Esophagus muscularis mucosa (tissue), 4 donors: ENCODE data around the gene CBY1. TPM values are rescaled to one million over a fixed set of nuclear protein-coding genes. Genes with fewer than 3 reads are reported as not detected.

Experiments
- DNase-seq: peaks from one replicate; pipeline ENCODE4 v3.0.0-alpha.2; 2017; ENCODE audit errors: extremely low spot score
- H3K27ac ChIP-seq, 4 donors: fragments of 200-600 bp; sonication (generic); replicated peaks in 1 of 4; 1 replicate in 3 of 4; 2 replicates in 1 of 4; pipeline ENCODE4 v1.5.1; 2016 to 2019; ENCODE audit warnings: mild to moderate bottlenecking in 1 of 4
- H3K27me3 ChIP-seq, 4 donors: fragments of 200-600 bp; sonication (generic); one replicate each; pipeline versions ENCODE4 v1.5.1 to v1.6.0; 2016 to 2019
- H3K36me3 ChIP-seq, 4 donors: fragments of 200-600 bp; sonication (generic); one replicate each; pipeline ENCODE4 v1.5.1; 2016 to 2019
- H3K4me1 ChIP-seq, 4 donors: fragments of 200-600 bp; sonication (generic); one replicate each; pipeline ENCODE4 v1.5.1; 2016 to 2019
- H3K4me3 ChIP-seq, 4 donors: fragments of 200-600 bp; sonication (generic); 1 replicate in 2 of 4; 2 replicates in 2 of 4; pipeline ENCODE4 v1.5.1; 2016 to 2019; ENCODE audit warnings: mild to moderate bottlenecking in 4 of 4, moderate library complexity in 1 of 4
- H3K9me3 ChIP-seq, 4 donors: fragments of 200-600 bp; sonication (generic); 1 replicate in 3 of 4; 2 replicates in 1 of 4; pipeline ENCODE4 v1.5.1; 2016 to 2019
- EP300 ChIP-seq: sonication (generic); formaldehyde crosslinking; IDR thresholded peaks from one replicate; pipeline ENCODE4 v1.6.1; 2017; ENCODE audit warnings: antibody characterized with exemption
- POLR2A ChIP-seq: fragments of 450-650 bp; IDR thresholded peaks from one replicate; pipeline ENCODE4 v1.6.1; 2017; ENCODE audit warnings: antibody characterized with exemption, moderate library complexity, mild to moderate bottlenecking, low read depth
- POLR2AphosphoS5 ChIP-seq, 2 donors: sonication (generic); formaldehyde crosslinking; IDR thresholded peaks; one replicate each; pipeline ENCODE4 v1.6.1; 2017; ENCODE audit warnings: antibody characterized with exemption in 2 of 2
- whole genome bisulfite sequencing: methylation state at CpG from one replicate; pipeline ENCODE4 v1.1.5; 2018; 5-methylcytosine and 5-hydroxymethylcytosine counted together
- intact Hi-C: fragments of 100-400 bp; cut with DNase I; formaldehyde crosslinking; loops from one replicate; pipeline ENCODE4 v1.15.1; 2023
- total RNA-seq, 4 donors: library from RNA; depleted of rRNA; stranded (reverse); fragments of >200 nt; gene quantifications; one replicate each; pipeline versions ENCODE4 v1.1.0 to v1.2.1, GENCODE V29; 2016
- TF ChIP-seq, protein P1 (sequence below), 3 experiments: fragments of 200-600 bp in 2 of 3; fragments of 450-650 bp in 1 of 3; sonication (generic) in 2 of 3; IDR thresholded peaks; one replicate each; pipeline ENCODE4 v1.5.1; 2017 to 2019; ENCODE audit warnings: antibody characterized with exemption in 3 of 3, mild to moderate bottlenecking in 2 of 3, moderate library complexity in 1 of 3

CBY1 gene
- total RNA-seq, 4 donors from 2014 or later: 25.2 to 36.9 (median 33.9) TPM

DNA sequence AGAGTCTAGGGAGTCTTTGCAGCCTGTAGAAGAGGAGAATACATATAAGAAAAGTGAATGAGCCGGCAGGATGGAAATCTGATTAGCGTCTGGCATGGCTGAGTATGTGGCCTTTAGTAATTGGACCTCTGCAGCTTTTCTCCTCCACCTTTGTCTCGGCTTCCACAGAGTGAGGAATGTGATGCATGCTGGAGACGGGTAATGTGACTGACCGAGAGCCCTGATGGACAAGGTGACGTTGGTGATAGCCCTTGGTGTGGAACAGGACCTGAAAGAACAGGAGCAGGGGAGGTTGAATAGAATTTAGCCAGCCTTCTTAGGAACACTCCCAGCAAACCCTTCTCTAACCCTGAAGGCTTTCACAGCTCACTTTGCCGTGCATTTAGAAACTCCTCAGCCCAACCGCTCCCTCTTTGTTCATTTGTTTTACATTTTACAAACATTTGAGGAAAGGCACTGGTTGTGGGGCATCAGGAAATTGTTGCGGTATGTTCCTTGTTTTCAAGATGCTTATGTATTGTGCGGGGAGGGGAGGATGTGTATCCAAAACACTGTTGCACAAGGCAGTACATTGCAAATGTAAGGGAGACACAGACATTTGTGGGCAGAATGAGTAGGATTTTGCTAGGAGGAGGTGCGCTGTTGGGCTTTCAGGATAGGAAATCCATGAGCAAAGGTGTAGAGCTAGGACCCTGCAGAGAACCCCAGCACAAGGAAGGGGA lies 56.2 kb downstream of the CBY1 start:
- H3K36me3 ChIP-seq: peaks cover 15 to 57% (median 41%) of the 10 kb centered on the region in 4 donors
- no peak overlapping the region for H3K27ac ChIP-seq
- H3K4me3 ChIP-seq: no peak overlapping the region
- no peak for DNase-seq
- no peak for TF ChIP-seq EP300
- TF ChIP-seq POLR2A: no peak
- TF ChIP-seq POLR2AphosphoS5 (IDR thresholded peaks at IDR 0.05): no peak
- TF ChIP-seq, protein P1, sequence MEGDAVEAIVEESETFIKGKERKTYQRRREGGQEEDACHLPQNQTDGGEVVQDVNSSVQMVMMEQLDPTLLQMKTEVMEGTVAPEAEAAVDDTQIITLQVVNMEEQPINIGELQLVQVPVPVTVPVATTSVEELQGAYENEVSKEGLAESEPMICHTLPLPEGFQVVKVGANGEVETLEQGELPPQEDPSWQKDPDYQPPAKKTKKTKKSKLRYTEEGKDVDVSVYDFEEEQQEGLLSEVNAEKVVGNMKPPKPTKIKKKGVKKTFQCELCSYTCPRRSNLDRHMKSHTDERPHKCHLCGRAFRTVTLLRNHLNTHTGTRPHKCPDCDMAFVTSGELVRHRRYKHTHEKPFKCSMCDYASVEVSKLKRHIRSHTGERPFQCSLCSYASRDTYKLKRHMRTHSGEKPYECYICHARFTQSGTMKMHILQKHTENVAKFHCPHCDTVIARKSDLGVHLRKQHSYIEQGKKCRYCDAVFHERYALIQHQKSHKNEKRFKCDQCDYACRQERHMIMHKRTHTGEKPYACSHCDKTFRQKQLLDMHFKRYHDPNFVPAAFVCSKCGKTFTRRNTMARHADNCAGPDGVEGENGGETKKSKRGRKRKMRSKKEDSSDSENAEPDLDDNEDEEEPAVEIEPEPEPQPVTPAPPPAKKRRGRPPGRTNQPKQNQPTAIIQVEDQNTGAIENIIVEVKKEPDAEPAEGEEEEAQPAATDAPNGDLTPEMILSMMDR (IDR thresholded peaks at IDR 0.05): no peak
- WGBS: 81% methylated on average over 11 of the region's 11 CpGs
- no peaks in the 10 kb centered on the region for H3K27me3 ChIP-seq
- H3K4me1 ChIP-seq: peaks cover 37 to 72% (median 49%) of the 10 kb centered on the region in 4 donors
- intact Hi-C loops: no loop called here
- H3K9me3 ChIP-seq: no peaks in the 10 kb centered on the region

DNA sequence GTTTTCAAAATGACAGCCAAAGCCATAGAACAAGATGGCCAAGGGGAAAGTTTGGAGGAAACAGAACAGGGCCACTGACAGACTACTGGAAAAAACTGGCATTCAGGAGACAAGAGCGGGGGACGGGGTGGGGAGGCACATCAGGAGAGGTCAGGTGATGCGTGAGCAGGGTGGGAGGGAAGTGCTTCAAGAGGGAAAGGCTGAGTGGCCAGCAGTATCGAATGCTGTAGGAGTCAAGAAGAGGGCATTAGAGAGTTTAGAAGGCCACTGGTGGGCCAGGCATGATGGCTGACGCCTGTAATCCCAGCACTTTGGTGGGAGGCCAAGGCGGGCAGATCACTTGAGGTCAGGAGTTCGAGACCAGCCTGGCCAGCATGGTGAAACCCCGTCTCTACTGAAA lies 57.5 kb downstream of the CBY1 start:
- Histone ChIP-seq H3K4me1 (peaks cover 40 to 72% (median 49%) of the 10 kb centered on the region in 4 donors), H3K27me3 (no peaks in the 10 kb centered on the region), H3K36me3 (peaks cover 15 to 64% (median 46%) of the 10 kb centered on the region in 4 donors), H3K9me3 (no peaks in the 10 kb centered on the region), H3K27ac (no peak overlapping the region), H3K4me3 (no peak overlapping the region)
- no peak for DNase-seq
- TF ChIP-seq, protein P1 (IDR thresholded peaks at IDR 0.05): no peak
- no peak for TF ChIP-seq POLR2AphosphoS5 (IDR thresholded peaks at IDR 0.05)
- TF ChIP-seq EP300: no peak
- TF ChIP-seq POLR2A: no peak
- WGBS: 91% methylated on average over 8 of the region's 8 CpGs
- intact Hi-C loops: no loop called here

DNA sequence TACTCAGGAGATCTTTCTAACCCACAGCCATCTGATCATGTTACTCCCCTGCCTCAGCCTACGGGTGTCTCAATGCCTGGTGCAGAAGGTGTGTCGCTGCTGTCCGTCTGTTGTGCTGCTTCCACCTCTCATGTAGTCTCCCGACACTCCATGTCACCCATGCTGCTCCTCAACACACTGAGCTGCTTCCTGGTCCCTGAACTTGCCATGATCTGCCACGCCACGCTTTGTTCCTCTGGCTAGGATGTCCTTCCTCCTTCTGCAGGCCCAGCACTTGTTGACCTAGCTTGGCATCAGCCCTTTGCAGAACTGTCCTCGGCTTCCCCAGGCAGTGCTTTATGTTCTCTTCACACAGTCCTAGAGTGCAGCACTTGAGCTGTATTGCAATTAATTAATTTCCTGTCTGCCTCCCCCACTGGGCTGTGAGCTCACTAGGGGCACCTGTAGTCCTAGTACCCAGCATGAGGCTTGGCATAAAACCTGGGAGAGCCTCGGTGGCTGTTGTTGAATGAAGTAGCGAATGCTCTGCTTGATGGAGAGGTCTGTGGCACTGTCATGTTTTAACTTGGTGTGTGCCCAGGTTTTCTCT lies 58.8 kb downstream of the CBY1 start:
- Histone ChIP-seq H3K4me1 (peaks cover 42 to 65% (median 45%) of the 10 kb centered on the region in 4 donors), H3K27ac (no peak overlapping the region), H3K9me3 (no peaks in the 10 kb centered on the region), H3K36me3 (peaks cover 15 to 59% (median 42%) of the 10 kb centered on the region in 4 donors), H3K4me3 (no peak overlapping the region), H3K27me3 (no peaks in the 10 kb centered on the region)
- intact Hi-C loops: no loop called here
- WGBS: 91% methylated on average over 9 of the region's 9 CpGs
- TF ChIP-seq, protein P1 (IDR thresholded peaks at IDR 0.05): no peak
- TF ChIP-seq POLR2AphosphoS5 (IDR thresholded peaks at IDR 0.05) (no peak), POLR2A (no peak), EP300 (no peak)
- DNase-seq: no peak

DNA sequence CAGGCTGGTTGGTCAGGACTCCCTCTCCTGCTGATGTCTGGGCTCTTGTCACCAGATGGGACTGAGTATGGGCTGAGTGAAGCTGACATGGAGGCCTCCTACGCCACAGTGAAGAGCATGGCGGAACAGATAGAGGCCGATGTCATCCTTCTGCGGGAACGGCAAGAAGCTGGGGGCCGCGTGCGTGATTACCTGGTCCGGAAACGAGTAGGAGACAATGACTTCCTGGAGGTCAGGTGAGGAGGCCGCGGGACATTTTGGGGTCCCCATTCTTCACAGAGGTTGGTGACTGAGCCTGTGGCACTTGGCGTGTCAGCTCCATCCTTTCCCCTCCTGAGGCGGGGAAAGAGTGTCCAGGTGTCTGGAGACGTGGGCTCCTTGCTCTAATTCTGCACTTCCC lies 59.4 kb downstream of the CBY1 start:
- Histone ChIP-seq H3K27ac (no peak overlapping the region), H3K27me3 (no peaks in the 10 kb centered on the region), H3K9me3 (no peaks in the 10 kb centered on the region), H3K36me3 (peaks cover 16 to 59% (median 40%) of the 10 kb centered on the region in 4 donors), H3K4me1 (peaks cover 42 to 65% (median 45%) of the 10 kb centered on the region in 4 donors), H3K4me3 (no peak overlapping the region)
- no peak for DNase-seq
- 96% methylated on average over 15 of the region's 15 CpGs for WGBS
- intact Hi-C loops: no loop called here
- TF ChIP-seq EP300 (no peak), POLR2A (no peak), POLR2AphosphoS5 (IDR thresholded peaks at IDR 0.05) (no peak)
- TF ChIP-seq, protein P1 (IDR thresholded peaks at IDR 0.05): no peak
